Measurements from ENCODE around the gene TMEM117.

GRCh38 chr12:44143175-44143574 is 307.3 kb downstream of the TMEM117 start:
- no peak for TF ChIP-seq CTCF (IDR thresholded peaks at IDR 0.05)
- no peak for TF ChIP-seq POLR2A (IDR thresholded peaks at IDR 0.05)
